Liver (tissue), 9 donors: ENCODE data around the gene CHN1. TPM values are rescaled to one million over a fixed set of nuclear protein-coding genes. Genes with fewer than 3 reads are reported as not detected.

ENCODE experiments used
- DNase-seq: peaks from one replicate; pipeline ENCODE4 v3.0.0-alpha.2; 2017; ENCODE audit warnings: low spot score
- H3K27ac ChIP-seq, 2 donors: one replicate each; pipeline ENCODE4 v1.7.0; 2013; ENCODE audit warnings: inconsistent platforms in 2 of 2, low read length in 2 of 2, control low read depth in 1 of 2, low read depth in 1 of 2, mild to moderate bottlenecking in 1 of 2
- H3K27me3 ChIP-seq, 4 donors: one replicate each; pipeline versions ENCODE4 v1.6.1 to v1.7.0; 2013; ENCODE audit warnings: low read length in 3 of 4, inconsistent platforms in 1 of 4, mild to moderate bottlenecking in 1 of 4, moderate library complexity in 1 of 4; ENCODE audit not compliant: control insufficient read depth in 4 of 4, insufficient read depth in 4 of 4
- H3K36me3 ChIP-seq, 4 donors: one replicate each; pipeline versions ENCODE4 v1.6.1 to v1.7.0; 2013; ENCODE audit warnings: low read length in 3 of 4, mild to moderate bottlenecking in 3 of 4, low read depth in 1 of 4, moderate library complexity in 1 of 4; ENCODE audit not compliant: control insufficient read depth in 4 of 4, insufficient read depth in 3 of 4
- H3K4me1 ChIP-seq, 4 donors: one replicate each; pipeline versions ENCODE4 v1.6.1 to v1.7.0; 2013; ENCODE audit warnings: low read length in 3 of 4, mild to moderate bottlenecking in 3 of 4, moderate library complexity in 1 of 4; ENCODE audit not compliant: control insufficient read depth in 4 of 4, insufficient read depth in 4 of 4
- H3K4me3 ChIP-seq, 3 donors: one replicate each; pipeline versions ENCODE4 v1.6.1 to v1.7.0; 2013; ENCODE audit warnings: low read length in 3 of 3, control low read depth in 1 of 3, low read depth in 1 of 3, mild to moderate bottlenecking in 1 of 3
- H3K9ac ChIP-seq, 2 donors: one replicate each; pipeline ENCODE4 v1.7.0; 2013; ENCODE audit warnings: low read length in 2 of 2, mild to moderate bottlenecking in 2 of 2, moderate library complexity in 2 of 2, control low read depth in 1 of 2, low read depth in 1 of 2
- H3K9me3 ChIP-seq, 4 donors: one replicate each; pipeline versions ENCODE4 v1.6.1 to v1.7.0; 2013; ENCODE audit warnings: low read length in 3 of 4; ENCODE audit not compliant: control insufficient read depth in 4 of 4
- EGR1 ChIP-seq, 2 donors: IDR thresholded peaks; 2 replicates each; pipeline ENCODE4 v1.6.1; 2016 to 2018; ENCODE audit warnings: antibody characterized with exemption in 2 of 2, low read depth in 2 of 2
- FOXA1 ChIP-seq: IDR thresholded peaks from 2 replicates; pipeline ENCODE4 v1.6.1; 2016; ENCODE audit warnings: antibody characterized with exemption
- FOXA2 ChIP-seq: IDR thresholded peaks from 2 replicates; pipeline ENCODE4 v1.6.1; 2016; ENCODE audit warnings: antibody characterized with exemption
- HNF4A ChIP-seq, 2 donors: conservative IDR thresholded peaks; 2 replicates each; pipeline ENCODE4 v1.6.1; 2016; ENCODE audit warnings: antibody characterized with exemption in 2 of 2, mild to moderate bottlenecking in 2 of 2
- HNF4G ChIP-seq: IDR thresholded peaks from 2 replicates; pipeline ENCODE4 v1.6.1; 2016; ENCODE audit warnings: antibody characterized with exemption
- MAX ChIP-seq: IDR thresholded peaks from 2 replicates; pipeline ENCODE4 v1.6.1; 2016; ENCODE audit warnings: antibody characterized with exemption
- NR2F2 ChIP-seq: IDR thresholded peaks from 2 replicates; pipeline ENCODE4 v1.6.1; 2016; ENCODE audit warnings: antibody characterized with exemption
- RAD21 ChIP-seq, 2 donors: IDR thresholded peaks; 2 replicates each; pipeline ENCODE4 v1.6.1; 2016; ENCODE audit warnings: antibody characterized with exemption in 2 of 2, mild to moderate bottlenecking in 2 of 2
- RXRA ChIP-seq, 2 donors: IDR thresholded peaks; 2 replicates each; pipeline ENCODE4 v1.6.1; 2017 to 2018; ENCODE audit warnings: antibody characterized with exemption in 2 of 2, mild to moderate bottlenecking in 1 of 2
- SP1 ChIP-seq: IDR thresholded peaks from 2 replicates; pipeline ENCODE4 v1.6.1; 2018; ENCODE audit warnings: antibody characterized with exemption, mild to moderate bottlenecking
- TAF1 ChIP-seq: conservative IDR thresholded peaks from 2 replicates; pipeline ENCODE4 v1.6.1; 2016; ENCODE audit warnings: antibody characterized with exemption, mild to moderate bottlenecking
- YY1 ChIP-seq: IDR thresholded peaks from 2 replicates; pipeline ENCODE4 v1.6.1; 2016; ENCODE audit warnings: antibody characterized with exemption, mild to moderate bottlenecking
- ZBTB33 ChIP-seq: IDR thresholded peaks from 2 replicates; pipeline ENCODE4 v1.6.1; 2016; ENCODE audit warnings: antibody characterized with exemption
- whole genome bisulfite sequencing: extraction: QIAGEN DNeasy Blood & Tissue Kit; methylation state at CpG from one replicate; pipeline ENCODE4 v1.1.7; 2013; 5-methylcytosine and 5-hydroxymethylcytosine counted together
- polyA plus RNA-seq, 2 donors: library from polyadenylated mRNA; stranded (reverse) in 1 of 2; unstranded in 1 of 2; fragments of 200-250 nt in 1 of 2; fragments of >200 nt in 1 of 2; fragmentation: Nextera tagmentation in 1 of 2; extraction: Ambion mirVana in 1 of 2; gene quantifications; one replicate each; pipeline versions ENCODE4 v1.2.1 to v1.2.3, GENCODE V29; 2013 to 2015
- total RNA-seq, 2 donors: library from RNA; depleted of rRNA; stranded (reverse); fragments of >200 nt; gene quantifications; one replicate each; pipeline ENCODE4 v1.2.3, GENCODE V29; 2014
- TF ChIP-seq, protein P1 (sequence below): IDR thresholded peaks from 2 replicates; pipeline ENCODE4 v1.6.1; 2016; ENCODE audit warnings: antibody characterized with exemption
- TF ChIP-seq, protein P2 (sequence below): IDR thresholded peaks from 2 replicates; pipeline ENCODE4 v1.6.1; 2016; ENCODE audit warnings: antibody characterized with exemption, mild to moderate bottlenecking
- donor health status: healthy.
- donor health status: healthy.
- donor health status: healthy.
- donor health status: healthy.
- donor health status: healthy.

CHN1 gene
- total and polyA plus RNA-seq, 4 donors: 0.66 to 1.6 (median 1.1) TPM

- Histone ChIP-seq H3K4me3 (no peak overlapping the region), H3K9me3 (no peaks in the 10 kb centered on the region), H3K9ac (no peak overlapping the region), H3K36me3 (no peaks in the 10 kb centered on the region), H3K27me3 (no peaks in the 10 kb centered on the region), H3K27ac (no peak overlapping the region), H3K4me1 (no peaks in the 10 kb centered on the region)
- 91% methylated on average over 1 of the region's 1 CpG for WGBS
- DNase-seq: no peak
- TF ChIP-seq HNF4G: no peak
- TF ChIP-seq FOXA1: no peak
- TF ChIP-seq ZBTB33: no peak
- no peak for TF ChIP-seq FOXA2
- TF ChIP-seq, protein P1, sequence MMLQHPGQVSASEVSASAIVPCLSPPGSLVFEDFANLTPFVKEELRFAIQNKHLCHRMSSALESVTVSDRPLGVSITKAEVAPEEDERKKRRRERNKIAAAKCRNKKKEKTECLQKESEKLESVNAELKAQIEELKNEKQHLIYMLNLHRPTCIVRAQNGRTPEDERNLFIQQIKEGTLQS: no peak
- no peak for TF ChIP-seq RXRA (IDR thresholded peaks at IDR 0.05)
- TF ChIP-seq SP1: no peak
- TF ChIP-seq MAX: no peak
Measured at GRCh38 chr2:174805803-174806202, 199.4 kb downstream of the CHN1 start.

DNA sequence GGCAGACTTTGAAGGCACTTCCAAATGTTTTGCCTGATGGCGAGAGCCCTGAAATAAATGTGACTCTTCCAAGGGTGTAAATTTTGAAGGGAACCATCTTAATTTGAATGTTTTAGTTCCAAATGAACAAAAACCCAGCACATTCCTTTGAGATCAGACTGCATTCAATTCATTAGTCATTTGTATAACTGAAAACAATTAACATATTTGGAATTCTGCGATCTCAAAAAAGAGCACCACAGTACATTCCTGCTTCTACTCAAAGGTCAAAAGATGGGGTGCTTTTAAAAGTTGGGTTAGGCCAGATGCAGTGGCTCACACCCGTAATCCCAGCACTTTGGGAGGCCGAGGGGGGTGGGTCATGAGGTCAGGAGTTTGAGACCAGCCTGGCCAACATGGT lies 202.7 kb downstream of the CHN1 start:
- no peak for DNase-seq
- H3K27ac ChIP-seq: no peak overlapping the region
- H3K9ac ChIP-seq: no peak overlapping the region
- no peaks in the 10 kb centered on the region for H3K4me1 ChIP-seq
- TF ChIP-seq, protein P2, sequence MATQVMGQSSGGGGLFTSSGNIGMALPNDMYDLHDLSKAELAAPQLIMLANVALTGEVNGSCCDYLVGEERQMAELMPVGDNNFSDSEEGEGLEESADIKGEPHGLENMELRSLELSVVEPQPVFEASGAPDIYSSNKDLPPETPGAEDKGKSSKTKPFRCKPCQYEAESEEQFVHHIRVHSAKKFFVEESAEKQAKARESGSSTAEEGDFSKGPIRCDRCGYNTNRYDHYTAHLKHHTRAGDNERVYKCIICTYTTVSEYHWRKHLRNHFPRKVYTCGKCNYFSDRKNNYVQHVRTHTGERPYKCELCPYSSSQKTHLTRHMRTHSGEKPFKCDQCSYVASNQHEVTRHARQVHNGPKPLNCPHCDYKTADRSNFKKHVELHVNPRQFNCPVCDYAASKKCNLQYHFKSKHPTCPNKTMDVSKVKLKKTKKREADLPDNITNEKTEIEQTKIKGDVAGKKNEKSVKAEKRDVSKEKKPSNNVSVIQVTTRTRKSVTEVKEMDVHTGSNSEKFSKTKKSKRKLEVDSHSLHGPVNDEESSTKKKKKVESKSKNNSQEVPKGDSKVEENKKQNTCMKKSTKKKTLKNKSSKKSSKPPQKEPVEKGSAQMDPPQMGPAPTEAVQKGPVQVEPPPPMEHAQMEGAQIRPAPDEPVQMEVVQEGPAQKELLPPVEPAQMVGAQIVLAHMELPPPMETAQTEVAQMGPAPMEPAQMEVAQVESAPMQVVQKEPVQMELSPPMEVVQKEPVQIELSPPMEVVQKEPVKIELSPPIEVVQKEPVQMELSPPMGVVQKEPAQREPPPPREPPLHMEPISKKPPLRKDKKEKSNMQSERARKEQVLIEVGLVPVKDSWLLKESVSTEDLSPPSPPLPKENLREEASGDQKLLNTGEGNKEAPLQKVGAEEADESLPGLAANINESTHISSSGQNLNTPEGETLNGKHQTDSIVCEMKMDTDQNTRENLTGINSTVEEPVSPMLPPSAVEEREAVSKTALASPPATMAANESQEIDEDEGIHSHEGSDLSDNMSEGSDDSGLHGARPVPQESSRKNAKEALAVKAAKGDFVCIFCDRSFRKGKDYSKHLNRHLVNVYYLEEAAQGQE: no peak
- no peak for TF ChIP-seq EGR1 (IDR thresholded peaks at IDR 0.05; ENCODE audit: low read depth in 2 of 2)
- H3K36me3 ChIP-seq: no peaks in the 10 kb centered on the region
- H3K9me3 ChIP-seq: no peaks in the 10 kb centered on the region
- H3K4me3 ChIP-seq: no peak overlapping the region
- 94% methylated on average over 4 of the region's 4 CpGs for WGBS
- no peaks in the 10 kb centered on the region for H3K27me3 ChIP-seq

GRCh38 chr2:174800436-174801205 lies 204.6 kb downstream of the CHN1 start:
- 89% methylated on average over 8 of the region's 8 CpGs for WGBS
- TF ChIP-seq EGR1 (IDR thresholded peaks at IDR 0.05; ENCODE audit: low read depth in 2 of 2) (no peak), TAF1 (no peak), NR2F2 (no peak), RXRA (IDR thresholded peaks at IDR 0.05) (no peak), RAD21 (IDR thresholded peaks at IDR 0.05) (no peak), SP1 (no peak), FOXA2 (no peak), MAX (no peak), HNF4A (conservative IDR thresholded peaks at IDR 0.05) (no peak), YY1 (no peak)
- TF ChIP-seq, protein P2: no peak

More at GRCh38 chr2:174800436-174801205, 204.6 kb downstream of the CHN1 start:
- H3K9ac ChIP-seq: no peak overlapping the region
- H3K36me3 ChIP-seq: no peaks in the 10 kb centered on the region
- H3K4me3 ChIP-seq: no peak overlapping the region
- H3K4me1 ChIP-seq: no peaks in the 10 kb centered on the region
- DNase-seq: no peak
- H3K27ac ChIP-seq: no peak overlapping the region
- H3K27me3 ChIP-seq: no peaks in the 10 kb centered on the region
- H3K9me3 ChIP-seq: no peaks in the 10 kb centered on the region
